Vagina (tissue), 2 donors: ENCODE measurements around the gene TJAP1.

Source experiments
- POLR2A ChIP-seq, 2 donors: fragments of 450-650 bp; IDR thresholded peaks; one replicate each; pipeline ENCODE4 v1.6.1; 2017; ENCODE audit warnings: antibody characterized with exemption in 2 of 2, mild to moderate bottlenecking in 2 of 2, moderate library complexity in 2 of 2
- TF ChIP-seq, protein P1 (sequence below), 3 experiments: fragments of 450-650 bp in 2 of 3; fragments of 200-600 bp in 1 of 3; sonication (generic) in 1 of 3; IDR thresholded peaks; one replicate each; pipeline ENCODE4 v1.5.1; 2017 to 2019; ENCODE audit warnings: antibody characterized with exemption in 3 of 3, mild to moderate bottlenecking in 2 of 3, moderate library complexity in 2 of 3

DNA sequence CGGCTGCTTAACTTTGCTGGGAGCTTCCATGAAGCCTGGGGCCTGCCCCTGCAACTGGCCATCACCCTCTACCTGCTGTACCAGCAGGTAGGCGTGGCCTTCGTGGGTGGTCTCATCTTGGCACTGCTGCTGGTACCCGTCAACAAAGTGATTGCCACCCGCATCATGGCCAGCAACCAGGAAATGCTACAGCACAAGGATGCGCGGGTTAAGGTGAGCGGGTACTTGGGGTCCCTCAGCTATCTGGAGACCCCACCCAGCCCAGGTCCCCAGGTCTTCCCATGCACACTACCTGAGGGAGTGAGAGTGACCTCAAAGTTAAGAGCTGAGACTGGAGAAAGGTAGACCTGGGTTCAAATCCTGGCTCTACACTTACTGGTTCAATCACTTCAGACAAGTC is 44.2 kb upstream of the TJAP1 start:
- TF ChIP-seq, protein P1, sequence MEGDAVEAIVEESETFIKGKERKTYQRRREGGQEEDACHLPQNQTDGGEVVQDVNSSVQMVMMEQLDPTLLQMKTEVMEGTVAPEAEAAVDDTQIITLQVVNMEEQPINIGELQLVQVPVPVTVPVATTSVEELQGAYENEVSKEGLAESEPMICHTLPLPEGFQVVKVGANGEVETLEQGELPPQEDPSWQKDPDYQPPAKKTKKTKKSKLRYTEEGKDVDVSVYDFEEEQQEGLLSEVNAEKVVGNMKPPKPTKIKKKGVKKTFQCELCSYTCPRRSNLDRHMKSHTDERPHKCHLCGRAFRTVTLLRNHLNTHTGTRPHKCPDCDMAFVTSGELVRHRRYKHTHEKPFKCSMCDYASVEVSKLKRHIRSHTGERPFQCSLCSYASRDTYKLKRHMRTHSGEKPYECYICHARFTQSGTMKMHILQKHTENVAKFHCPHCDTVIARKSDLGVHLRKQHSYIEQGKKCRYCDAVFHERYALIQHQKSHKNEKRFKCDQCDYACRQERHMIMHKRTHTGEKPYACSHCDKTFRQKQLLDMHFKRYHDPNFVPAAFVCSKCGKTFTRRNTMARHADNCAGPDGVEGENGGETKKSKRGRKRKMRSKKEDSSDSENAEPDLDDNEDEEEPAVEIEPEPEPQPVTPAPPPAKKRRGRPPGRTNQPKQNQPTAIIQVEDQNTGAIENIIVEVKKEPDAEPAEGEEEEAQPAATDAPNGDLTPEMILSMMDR (IDR thresholded peaks at IDR 0.05): no peak
- no peak for TF ChIP-seq POLR2A (IDR thresholded peaks at IDR 0.05)
